Measurements from ENCODE around the gene PET117.

- TF ChIP-seq CTCF (conservative IDR thresholded peaks at IDR 0.05 in 1 of 2, IDR thresholded peaks at IDR 0.05 in 1 of 2; ENCODE audit: extremely low read depth in 1 of 2, insufficient read depth in 1 of 2, low read depth in 1 of 2, low read length in 2 of 2): no peak
- TF ChIP-seq EZH2 (IDR thresholded peaks at IDR 0.05; ENCODE audit: borderline replicate concordance, low read length): no peak
Measured at GRCh38 chr20:18133962-18134361, 3.7 kb upstream of the PET117 start.

All from mammary epithelial cell (primary cell).